H1 (cell line): ENCODE results near the gene SIK2. TPM values are rescaled to one million over a fixed set of nuclear protein-coding genes. Genes with fewer than 3 reads are reported as not detected.

ENCODE experiments used
- TBP ChIP-seq: IDR thresholded peaks from 2 replicates; pipeline ENCODE4 v1.6.1; 2011; ENCODE audit warnings: low read depth, low read length, improper control_type of control experiment
- polyA plus RNA-seq, 7 experiments: library from polyadenylated mRNA; depleted of rRNA in 3 of 7; stranded (reverse) in 5 of 7; unstranded in 2 of 7; fragments of >200 nt in 5 of 7; fragments of 200-250 nt in 2 of 7; gene quantifications; 1 replicate in 5 of 7; 2 replicates in 1 of 7; 4 replicates in 1 of 7; pipeline versions ENCODE4 v1.2.1 to v1.2.3, GENCODE V29; 2011 to 2013; ENCODE audit warnings: missing spikeins in 2 of 7, mixed read lengths in 2 of 7
- total RNA-seq: library from RNA; stranded (reverse); fragmentation: NEBNext Ultra II Directional; extraction: Animal tissue kit (Norgen Biotek cat#: 25700); gene quantifications from 2 replicates; pipeline ENCODE4 v1.2.1, GENCODE V29; 2021
- TF ChIP-seq, protein P1 (sequence below): IDR thresholded peaks from 2 replicates; pipeline ENCODE4 v1.6.1; 2012; ENCODE audit warnings: low read length, inconsistent platforms

SIK2 gene
- total and polyA plus RNA-seq, 2 of the 8 experiments (the other 6 are each of a cell fraction or from before 2014, with no cell fraction given): 8.8 to 11.2 TPM

- TF ChIP-seq, protein P1, sequence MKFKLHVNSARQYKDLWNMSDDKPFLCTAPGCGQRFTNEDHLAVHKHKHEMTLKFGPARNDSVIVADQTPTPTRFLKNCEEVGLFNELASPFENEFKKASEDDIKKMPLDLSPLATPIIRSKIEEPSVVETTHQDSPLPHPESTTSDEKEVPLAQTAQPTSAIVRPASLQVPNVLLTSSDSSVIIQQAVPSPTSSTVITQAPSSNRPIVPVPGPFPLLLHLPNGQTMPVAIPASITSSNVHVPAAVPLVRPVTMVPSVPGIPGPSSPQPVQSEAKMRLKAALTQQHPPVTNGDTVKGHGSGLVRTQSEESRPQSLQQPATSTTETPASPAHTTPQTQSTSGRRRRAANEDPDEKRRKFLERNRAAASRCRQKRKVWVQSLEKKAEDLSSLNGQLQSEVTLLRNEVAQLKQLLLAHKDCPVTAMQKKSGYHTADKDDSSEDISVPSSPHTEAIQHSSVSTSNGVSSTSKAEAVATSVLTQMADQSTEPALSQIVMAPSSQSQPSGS: peak; percentile 31; the same call in 1 of the 2 replicates
- no peak for TF ChIP-seq TBP
These were observed 37.0 kb upstream of the SIK2 start (continued) for GRCh38 chr11:111565114-111565720.
